Effector memory CD4-positive, alpha-beta T cell (primary cell): ENCODE results near the gene RNASEH2A.

Experiments used
- DNase-seq, 3 donors: peaks; one replicate each; pipeline ENCODE4 v3.0.0-alpha.2; 2020
- H3K27ac ChIP-seq: 2 replicates; pipeline ENCODE4 v1.7.0; 2013; ENCODE audit warnings: mild to moderate bottlenecking, low read length, moderate library complexity; ENCODE audit not compliant: insufficient read depth, poor library complexity, severe bottlenecking
- H3K27me3 ChIP-seq: replicated peaks from 2 replicates; pipeline ENCODE4 v1.7.0; 2013; ENCODE audit warnings: mild to moderate bottlenecking, low read length; ENCODE audit not compliant: insufficient read depth, control insufficient read depth, poor library complexity, severe bottlenecking
- H3K36me3 ChIP-seq: 2 replicates; pipeline ENCODE4 v1.7.0; 2013; ENCODE audit warnings: mild to moderate bottlenecking, low read length, moderate library complexity; ENCODE audit not compliant: control insufficient read depth, insufficient read depth
- H3K4me1 ChIP-seq: 2 replicates; pipeline ENCODE4 v1.7.0; 2013; ENCODE audit warnings: low read length, mild to moderate bottlenecking; ENCODE audit not compliant: control insufficient read depth, insufficient read depth, poor library complexity, severe bottlenecking
- H3K4me3 ChIP-seq: 2 replicates; pipeline ENCODE4 v1.7.0; 2013; ENCODE audit warnings: low read length, low read depth, mild to moderate bottlenecking; ENCODE audit not compliant: insufficient read depth, poor library complexity, severe bottlenecking
- H3K9me3 ChIP-seq: 2 replicates; pipeline ENCODE4 v1.7.0; 2013; ENCODE audit warnings: mild to moderate bottlenecking, low read length, moderate library complexity; ENCODE audit not compliant: control insufficient read depth

RNASEH2A gene

DNA sequence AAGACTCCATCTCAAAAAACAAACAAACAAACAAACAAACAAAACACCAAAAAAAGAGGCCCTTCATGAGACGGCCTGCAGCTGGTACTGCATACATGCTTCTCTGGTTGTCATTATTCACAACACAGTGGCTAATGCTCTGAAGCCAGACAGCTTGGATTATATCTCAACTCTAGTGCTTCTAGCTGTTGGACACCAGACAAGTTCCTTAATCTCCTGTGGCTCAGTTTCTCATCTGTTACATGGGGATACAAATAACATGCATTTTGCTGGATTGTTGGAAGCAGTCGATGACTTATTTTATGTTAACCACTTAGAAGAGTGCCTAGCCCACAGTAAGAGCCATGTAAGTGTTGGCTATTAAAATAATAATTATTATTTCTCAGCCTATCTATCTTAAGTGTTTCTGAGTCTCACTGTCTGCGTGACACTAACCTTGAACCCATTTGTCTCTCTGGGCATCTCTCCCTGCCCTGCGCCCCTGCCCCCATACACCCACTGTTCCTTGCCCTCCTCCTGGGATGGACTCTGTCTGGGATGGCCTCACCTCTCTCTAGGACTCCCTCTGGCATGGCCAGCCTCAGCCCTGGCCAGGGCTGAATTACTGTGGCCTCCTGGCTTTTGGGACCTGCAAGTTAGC lies 18.2 kb upstream of the RNASEH2A start:
- H3K4me1 ChIP-seq = peaks cover 57% of the 10 kb centered on the region
- peak overlapping the region; percentile 99 for H3K27ac ChIP-seq
- H3K4me3 ChIP-seq = no peak overlapping the region
- no peaks in the 10 kb centered on the region for H3K9me3 ChIP-seq
- peaks cover 16% of the 10 kb centered on the region for H3K36me3 ChIP-seq
- H3K27me3 ChIP-seq = no peaks in the 10 kb centered on the region
- no peak for DNase-seq

- Histone ChIP-seq H3K27me3 (no peaks in the 10 kb centered on the region), H3K36me3 (peaks cover 16% of the 10 kb centered on the region), H3K27ac (peak overlapping the region; percentile 99), H3K4me1 (peaks cover 52% of the 10 kb centered on the region), H3K4me3 (no peak overlapping the region), H3K9me3 (no peaks in the 10 kb centered on the region)
- peak; percentile 50 to 56 (median 51) for DNase-seq
Observed at GRCh38 chr19:12788682-12789097, 17.7 kb upstream of the RNASEH2A start.

DNA sequence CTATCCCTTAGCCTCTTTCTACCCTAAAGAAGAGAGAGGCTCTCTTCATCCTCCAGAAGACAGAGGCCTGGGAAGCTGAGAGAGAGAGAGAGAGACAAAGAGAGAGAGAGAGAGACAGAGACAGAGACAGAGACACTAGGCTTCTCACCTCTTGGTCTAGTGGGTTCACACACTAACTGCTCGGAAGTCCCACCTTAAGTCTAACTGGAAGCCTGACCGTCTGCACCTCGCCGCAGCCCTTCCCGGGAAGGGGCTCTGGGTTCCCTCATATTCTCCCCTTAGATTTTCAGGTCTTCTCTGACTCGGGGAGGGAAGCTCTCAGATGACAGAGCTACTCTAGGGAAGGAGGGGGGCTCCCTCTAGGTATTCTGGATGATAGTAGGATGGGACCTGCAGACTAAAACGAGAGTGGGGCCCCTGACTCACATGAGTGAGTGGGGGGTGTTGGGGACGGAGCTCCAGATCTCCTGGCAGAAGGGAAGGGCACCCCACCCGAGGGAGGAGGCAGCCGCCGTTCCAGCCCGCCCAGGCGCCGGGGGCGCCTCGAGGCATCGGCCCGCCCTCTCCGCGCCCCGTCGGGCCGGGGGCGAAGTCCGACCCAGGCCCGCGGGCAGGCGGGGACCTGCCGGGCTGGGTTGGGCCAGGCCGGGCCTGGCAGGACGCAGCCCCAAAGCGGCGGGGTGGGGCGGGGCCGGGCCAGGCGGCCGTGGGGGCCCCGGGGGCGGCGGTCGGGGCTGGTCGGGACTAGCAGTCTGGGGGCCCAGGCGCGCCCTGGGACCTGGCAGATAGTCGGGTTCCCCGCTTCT lies 17.1 kb upstream of the RNASEH2A start:
- H3K36me3 ChIP-seq = peaks cover 16% of the 10 kb centered on the region
- no peaks in the 10 kb centered on the region for H3K9me3 ChIP-seq
- no peak for DNase-seq
- H3K27ac ChIP-seq = peak overlapping the region; percentile 99
- no peaks in the 10 kb centered on the region for H3K27me3 ChIP-seq
- H3K4me3 ChIP-seq = peak overlapping the region; percentile 100
- H3K4me1 ChIP-seq = peaks cover 50% of the 10 kb centered on the region

DNA sequence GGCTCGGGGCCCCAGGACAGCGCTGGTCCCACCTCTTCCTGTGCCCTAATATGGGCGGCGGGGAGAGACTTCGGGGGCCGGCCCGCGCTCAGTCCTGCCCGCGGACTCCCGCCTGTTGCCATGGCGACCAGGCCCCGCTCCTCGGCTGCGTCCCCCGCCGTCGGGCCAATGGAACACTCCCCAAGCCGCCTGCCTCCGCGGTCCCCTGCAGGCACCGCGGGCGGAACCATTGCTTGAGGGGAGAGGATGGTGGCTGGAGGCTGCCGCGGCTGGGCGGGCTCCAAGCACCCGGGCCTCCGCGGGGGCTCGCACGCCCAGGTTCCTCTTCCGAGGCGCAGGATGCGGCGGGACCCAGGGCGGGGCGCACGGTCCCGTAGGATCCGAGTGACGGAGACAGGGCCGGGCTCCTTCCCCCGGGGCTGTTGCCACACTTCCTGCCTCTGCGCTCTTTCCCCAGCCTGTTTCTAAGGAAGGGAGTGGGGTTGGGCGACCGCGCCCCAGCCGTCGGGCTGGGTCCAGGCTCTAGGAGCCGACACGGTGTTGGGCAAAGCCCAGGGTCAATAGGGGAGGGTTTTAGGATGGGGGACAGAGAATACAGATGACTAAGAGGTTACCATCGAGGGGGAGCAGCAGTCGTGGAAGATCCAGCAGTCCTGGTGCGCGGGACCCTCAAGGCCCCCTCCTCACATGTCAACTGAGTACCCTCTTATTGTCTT lies 16.3 kb upstream of the RNASEH2A start:
- Histone ChIP-seq H3K27ac (peak overlapping the region; percentile 99), H3K4me3 (peak overlapping the region; percentile 100), H3K4me1 (peaks cover 51% of the 10 kb centered on the region), H3K27me3 (no peaks in the 10 kb centered on the region), H3K9me3 (no peaks in the 10 kb centered on the region), H3K36me3 (peaks cover 16% of the 10 kb centered on the region)
- DNase-seq = peak; percentile 89 to 92 (median 91)

DNA sequence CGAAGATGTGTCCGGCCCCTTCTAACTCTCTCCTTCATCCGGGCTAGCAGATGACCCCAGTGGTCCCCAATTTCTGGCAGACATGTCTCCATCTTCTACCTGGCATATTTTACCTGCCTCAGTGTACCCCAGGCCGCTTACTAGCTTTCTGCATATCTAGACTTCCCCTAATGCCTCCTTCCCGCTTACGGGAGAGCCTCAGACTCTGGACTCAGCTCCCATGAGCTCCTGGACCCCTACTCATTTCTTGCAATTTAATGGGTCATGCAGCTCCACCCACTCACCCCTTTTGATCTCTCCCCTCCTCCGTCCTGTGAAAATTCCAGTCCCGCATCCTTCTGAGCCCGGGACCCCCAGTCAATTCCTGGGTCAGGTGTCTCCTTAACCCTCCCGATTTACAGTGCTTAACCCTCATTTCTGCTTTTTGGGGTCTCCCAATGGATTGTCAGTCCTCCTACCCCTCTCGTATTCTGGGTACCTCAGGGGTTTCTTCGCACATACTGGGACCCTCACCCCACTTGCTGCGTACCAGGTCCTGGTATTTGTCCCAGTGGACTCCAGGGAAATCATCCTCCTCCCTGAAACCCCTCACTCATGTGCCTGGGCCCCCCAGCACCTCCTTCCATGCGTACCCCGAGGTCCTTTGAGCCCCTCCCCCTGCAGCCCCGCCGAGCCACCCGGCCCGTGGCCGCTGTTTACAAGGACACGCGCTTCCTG lies 15.6 kb upstream of the RNASEH2A start:
- DNase-seq = peak in 1 of 3 donors; percentile 9
- Histone ChIP-seq H3K27me3 (no peaks in the 10 kb centered on the region), H3K4me1 (peaks cover 49% of the 10 kb centered on the region), H3K27ac (peak overlapping the region; percentile 99), H3K4me3 (peak overlapping the region; percentile 100), H3K36me3 (peaks cover 16% of the 10 kb centered on the region), H3K9me3 (no peaks in the 10 kb centered on the region)

GRCh38 chr19:12791345-12792050 lies 14.9 kb upstream of the RNASEH2A start, which contains the start of gene JUNB:
JUNB (plus strand) TSS chr19:12791486; CDS start chr19:12791772, 286 bp downstream.
- Histone ChIP-seq H3K4me1 (peaks cover 49% of the 10 kb centered on the region), H3K27me3 (no peaks in the 10 kb centered on the region), H3K36me3 (peaks cover 16% of the 10 kb centered on the region), H3K9me3 (no peaks in the 10 kb centered on the region), H3K27ac (peak within 1 kb of the TSS; percentile 99), H3K4me3 (peak within 1 kb of the TSS; percentile 100)
- peak; percentile 95 to 97 (median 95) for DNase-seq

- peak; percentile 47 to 63 (median 58) for DNase-seq
- Histone ChIP-seq H3K4me1 (peaks cover 46% of the 10 kb centered on the region), H3K4me3 (peak overlapping the region; percentile 100), H3K27ac (peak overlapping the region; percentile 99), H3K27me3 (no peaks in the 10 kb centered on the region), H3K36me3 (peaks cover 16% of the 10 kb centered on the region), H3K9me3 (no peaks in the 10 kb centered on the region)
Observed at GRCh38 chr19:12792051-12792852, 14.1 kb upstream of the RNASEH2A start.

- peaks cover 46% of the 10 kb centered on the region for H3K4me1 ChIP-seq
- H3K27me3 ChIP-seq = no peaks in the 10 kb centered on the region
- DNase-seq = peak in 1 of 3 donors; percentile 50
- peak overlapping the region; percentile 100 for H3K4me3 ChIP-seq
- peak overlapping the region; percentile 99 for H3K27ac ChIP-seq
- no peaks in the 10 kb centered on the region for H3K9me3 ChIP-seq
- H3K36me3 ChIP-seq = peaks cover 16% of the 10 kb centered on the region
Observed at GRCh38 chr19:12792853-12793289, 13.5 kb upstream of the RNASEH2A start.
